CD4-positive, CD25-positive, alpha-beta regulatory T cell (primary cell): ENCODE measurements around the gene CSTB. TPM values are rescaled to one million over a fixed set of nuclear protein-coding genes. Genes with fewer than 3 reads are reported as not detected.

Source experiments
- ATAC-seq, 2 donors: fragments of 150-1000 bp; cut with Tn5 transposase; one replicate each; pipeline ENCODE4 v1.10.0; 2021; ENCODE audit warnings: low read depth in 2 of 2, moderate number of reproducible peaks in 2 of 2, moderate library complexity in 1 of 2
- DNase-seq, 3 donors: peaks; one replicate each; pipeline versions ENCODE4 v3.0.0 to v3.0.0-alpha.2; 2012 to 2022; ENCODE audit warnings: mixed read lengths in 1 of 3
- H3K27ac ChIP-seq: one replicate; pipeline ENCODE4 v1.7.0; 2013; ENCODE audit warnings: mild to moderate bottlenecking, low read length; ENCODE audit not compliant: insufficient read depth, poor library complexity, severe bottlenecking
- H3K27me3 ChIP-seq: one replicate; pipeline ENCODE4 v1.7.0; 2013; ENCODE audit warnings: low read length; ENCODE audit not compliant: control insufficient read depth, insufficient read depth
- H3K36me3 ChIP-seq: one replicate; pipeline ENCODE4 v1.7.0; 2013; ENCODE audit warnings: mild to moderate bottlenecking, low read length, moderate library complexity; ENCODE audit not compliant: control insufficient read depth, insufficient read depth
- H3K4me1 ChIP-seq: 2 replicates; pipeline ENCODE4 v1.7.0; 2013; ENCODE audit warnings: mild to moderate bottlenecking, low read length; ENCODE audit not compliant: insufficient read depth, control insufficient read depth, poor library complexity, severe bottlenecking
- H3K4me3 ChIP-seq: one replicate; pipeline ENCODE4 v1.7.0; 2013; ENCODE audit warnings: low read depth, mild to moderate bottlenecking, low read length, moderate library complexity
- H3K9me3 ChIP-seq, 2 experiments: 1 replicate in 1 of 2; 2 replicates in 1 of 2; pipeline ENCODE4 v1.7.0; 2013; ENCODE audit warnings: low read length in 2 of 2, mild to moderate bottlenecking in 1 of 2, moderate library complexity in 1 of 2; ENCODE audit not compliant: control insufficient read depth in 2 of 2
- H3K27ac Mint-ChIP-seq, 3 donors: one replicate each; pipeline ENCODE4 v1.8.0; 2020 to 2022; ENCODE audit warnings: mild to moderate bottlenecking in 3 of 3, mixed read lengths in 3 of 3, moderate library complexity in 2 of 3
- H3K27me3 Mint-ChIP-seq: one replicate; pipeline ENCODE4 v1.8.0; 2022; ENCODE audit warnings: mild to moderate bottlenecking, mixed read lengths
- H3K36me3 Mint-ChIP-seq: one replicate; pipeline ENCODE4 v1.8.0; 2020; ENCODE audit warnings: mixed read lengths
- H3K4me1 Mint-ChIP-seq, 4 donors: one replicate each; pipeline ENCODE4 v1.8.0; 2020 to 2022; ENCODE audit warnings: mixed read lengths in 4 of 4, mild to moderate bottlenecking in 1 of 4
- H3K4me3 Mint-ChIP-seq, 4 donors: one replicate each; pipeline ENCODE4 v1.8.0; 2020 to 2022; ENCODE audit warnings: mild to moderate bottlenecking in 4 of 4, mixed read lengths in 4 of 4, moderate library complexity in 3 of 4
- H3K9me3 Mint-ChIP-seq, 7 donors: one replicate each; pipeline ENCODE4 v1.8.0; 2020 to 2022; ENCODE audit warnings: mixed read lengths in 7 of 7, mild to moderate bottlenecking in 3 of 7, moderate library complexity in 2 of 7
- polyA plus RNA-seq, 4 donors: library from polyadenylated mRNA; unstranded; fragments of 300-500 nt; fragmentation: Illumina TruSeq; gene quantifications; one replicate each; pipeline ENCODE4 v1.2.3, GENCODE V29; 2021
- total RNA-seq: library from RNA; stranded (reverse); gene quantifications from one replicate; pipeline ENCODE4 v1.2.3, GENCODE V29; 2022

Gene CSTB
- total and polyA plus RNA-seq, 5 donors from 2014 or later = 24.5 to 138 (median 84.2) TPM

DNA sequence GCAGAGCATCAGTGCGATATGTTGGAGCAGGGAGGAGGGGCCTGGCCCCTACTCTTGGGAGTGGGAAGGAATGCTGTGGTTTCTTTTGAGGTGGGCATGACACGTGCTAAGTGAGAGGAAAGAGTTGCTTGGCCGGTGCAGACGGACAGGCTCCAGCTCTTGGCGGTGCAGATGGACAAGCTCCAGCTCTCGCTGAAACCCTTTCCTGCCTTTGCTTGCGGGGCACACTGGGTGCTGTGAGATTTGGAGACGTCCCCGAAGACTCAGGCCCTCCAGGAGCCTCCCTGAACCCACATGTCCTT is 41.2 kb downstream of the CSTB start:
- no peak overlapping the region for H3K4me3 ChIP-seq
- H3K9me3 ChIP-seq = no peaks in the 10 kb centered on the region
- no peak overlapping the region for H3K27ac ChIP-seq
- DNase-seq (no peak), ATAC-seq (no peak)
- no peaks in the 10 kb centered on the region for H3K36me3 ChIP-seq
- Mint-ChIP-seq H3K4me3 (peak overlapping the region in 1 of 4 donors; percentile 5), H3K27ac (no peak overlapping the region), H3K27me3 (no peaks in the 10 kb centered on the region), H3K36me3 (peaks cover 3% of the 10 kb centered on the region), H3K9me3 (no peaks in the 10 kb centered on the region), H3K4me1 (peaks cover 6 to 28% (median 18%) of the 10 kb centered on the region in 4 donors)
- H3K27me3 ChIP-seq = no peaks in the 10 kb centered on the region
- peaks cover 14% of the 10 kb centered on the region for H3K4me1 ChIP-seq

- H3K36me3 ChIP-seq = no peaks in the 10 kb centered on the region
- Mint-ChIP-seq H3K9me3 (no peaks in the 10 kb centered on the region), H3K27me3 (no peaks in the 10 kb centered on the region), H3K27ac (peak overlapping the region in 1 of 3 donors; percentile 29), H3K36me3 (peaks cover 3% of the 10 kb centered on the region), H3K4me3 (peak overlapping the region in 3 of 4 donors; percentile 24 to 91 (median 73)), H3K4me1 (peaks cover 8 to 33% (median 19%) of the 10 kb centered on the region in 4 donors)
- peak overlapping the region; percentile 32 for H3K4me3 ChIP-seq
- peak in 1 of 3 donors; percentile 83 for DNase-seq
- peaks cover 14% of the 10 kb centered on the region for H3K4me1 ChIP-seq
- H3K27me3 ChIP-seq = no peaks in the 10 kb centered on the region
- no peak overlapping the region for H3K27ac ChIP-seq
- peak in 1 of 2 donors; percentile 12 for ATAC-seq
- no peaks in the 10 kb centered on the region for H3K9me3 ChIP-seq
These were observed 41.8 kb downstream of the CSTB start for GRCh38 chr21:43734131-43734927.

DNA sequence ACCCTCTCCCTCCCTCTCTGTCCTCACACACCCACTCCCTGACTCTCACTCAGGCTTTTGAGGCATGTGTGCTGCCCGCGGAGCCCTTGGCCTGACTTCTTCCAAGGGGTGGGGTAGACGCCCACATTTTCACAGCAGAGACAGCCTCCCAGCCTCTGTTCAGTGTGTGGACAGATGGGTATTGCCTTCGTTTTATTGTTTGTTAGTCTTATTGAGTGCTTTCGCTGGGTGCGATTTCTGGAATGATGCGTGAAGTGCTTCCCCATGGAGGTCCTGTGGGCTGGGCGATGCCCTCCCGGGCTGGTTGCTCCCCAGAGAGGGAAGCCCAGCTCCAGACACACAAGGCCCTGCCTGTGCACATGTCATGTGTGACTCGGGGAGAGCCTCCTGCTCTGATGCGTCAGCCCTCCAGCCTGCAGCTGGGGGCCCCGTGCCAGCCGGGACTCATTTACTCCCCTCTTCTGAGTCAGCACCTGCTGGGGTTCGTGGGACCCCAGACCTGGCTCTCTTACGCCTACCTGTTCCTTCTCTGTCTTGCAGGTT is 42.5 kb downstream of the CSTB start:
- H3K27me3 Mint-ChIP-seq = no peaks in the 10 kb centered on the region
- H3K9me3 Mint-ChIP-seq = no peaks in the 10 kb centered on the region
- no peak overlapping the region for H3K27ac ChIP-seq
- H3K36me3 Mint-ChIP-seq = no peaks in the 10 kb centered on the region
- no peaks in the 10 kb centered on the region for H3K27me3 ChIP-seq
- DNase-seq = peak in 1 of 3 donors; percentile 55
- H3K9me3 ChIP-seq = no peaks in the 10 kb centered on the region
- peak overlapping the region in 2 of 4 donors; percentile 24 to 91 for H3K4me3 Mint-ChIP-seq
- peaks cover 10 to 35% (median 20%) of the 10 kb centered on the region in 4 donors for H3K4me1 Mint-ChIP-seq
- H3K36me3 ChIP-seq = no peaks in the 10 kb centered on the region
- ATAC-seq = no peak
- H3K27ac Mint-ChIP-seq = peak overlapping the region in 2 of 3 donors; percentile 29 to 71
- H3K4me1 ChIP-seq = peaks cover 20% of the 10 kb centered on the region
- H3K4me3 ChIP-seq = peak overlapping the region; percentile 32

- no peaks in the 10 kb centered on the region for H3K27me3 Mint-ChIP-seq
- H3K4me3 Mint-ChIP-seq = peak overlapping the region in 1 of 4 donors; percentile 91
- H3K36me3 ChIP-seq = no peaks in the 10 kb centered on the region
- no peaks in the 10 kb centered on the region for H3K27me3 ChIP-seq
- DNase-seq = peak in 1 of 3 donors; percentile 67
- H3K27ac ChIP-seq = no peak overlapping the region
- H3K27ac Mint-ChIP-seq = no peak overlapping the region
- no peak for ATAC-seq
- peaks cover 26% of the 10 kb centered on the region for H3K4me1 ChIP-seq
- H3K4me3 ChIP-seq = no peak overlapping the region
- H3K4me1 Mint-ChIP-seq = peaks cover 10 to 41% (median 22%) of the 10 kb centered on the region in 4 donors
- no peaks in the 10 kb centered on the region for H3K9me3 ChIP-seq
- no peaks in the 10 kb centered on the region for H3K36me3 Mint-ChIP-seq
- H3K9me3 Mint-ChIP-seq = no peaks in the 10 kb centered on the region
These were observed 43.0 kb downstream of the CSTB start for GRCh38 chr21:43733060-43733459.

DNA sequence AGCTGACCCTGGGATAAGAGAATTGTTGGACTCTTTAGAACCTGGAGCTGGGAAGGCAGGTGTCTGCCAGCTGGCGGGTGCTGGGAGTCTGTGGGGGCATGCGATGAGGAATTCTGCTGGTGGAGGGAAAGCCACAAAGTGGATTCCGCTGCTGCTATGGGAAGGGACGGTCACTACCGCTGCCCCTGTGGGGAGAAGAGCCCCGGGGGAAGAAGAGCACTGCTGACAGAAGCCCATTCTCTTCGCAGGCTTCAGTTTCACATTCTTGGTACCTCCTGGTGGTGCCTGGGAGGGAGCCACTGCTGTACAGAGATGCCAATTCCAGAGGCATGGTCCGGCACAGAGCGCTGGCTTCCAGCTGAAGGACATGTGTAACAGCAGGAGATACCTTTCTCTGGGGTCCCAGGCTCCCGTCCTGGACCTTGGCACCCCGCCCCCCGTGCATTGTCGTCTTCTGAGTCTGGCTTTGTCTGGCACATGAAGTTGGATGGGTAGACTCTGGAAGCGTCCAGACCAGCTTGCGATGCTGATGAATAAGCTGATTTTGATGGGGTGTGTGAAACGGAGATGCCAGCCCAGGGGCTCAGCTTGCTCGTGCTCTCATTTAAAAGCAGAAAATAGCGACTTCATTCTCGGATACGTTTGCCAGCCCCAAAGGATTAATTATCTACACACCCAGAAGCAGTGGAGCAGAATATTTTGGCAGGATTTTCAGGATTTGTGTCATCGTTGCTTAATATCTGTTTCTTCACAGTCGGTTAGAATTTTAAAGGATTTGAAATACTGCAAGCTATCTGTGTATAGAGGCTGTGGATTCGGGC is 44.0 kb downstream of the CSTB start:
- Histone ChIP-seq H3K9me3 (no peaks in the 10 kb centered on the region), H3K27me3 (no peaks in the 10 kb centered on the region), H3K27ac (no peak overlapping the region), H3K4me1 (peaks cover 35% of the 10 kb centered on the region), H3K36me3 (no peaks in the 10 kb centered on the region), H3K4me3 (no peak overlapping the region)
- Mint-ChIP-seq H3K4me3 (peak overlapping the region in 1 of 4 donors; percentile 61), H3K36me3 (no peaks in the 10 kb centered on the region), H3K27ac (peak overlapping the region in 1 of 3 donors; percentile 86), H3K9me3 (no peaks in the 10 kb centered on the region), H3K27me3 (no peaks in the 10 kb centered on the region), H3K4me1 (peaks cover 15 to 50% (median 25%) of the 10 kb centered on the region in 4 donors)
- DNase-seq = no peak
- ATAC-seq = no peak

- Mint-ChIP-seq H3K27ac (peak overlapping the region in 2 of 3 donors; percentile 15 to 86), H3K4me1 (peaks cover 17 to 56% (median 26%) of the 10 kb centered on the region in 4 donors), H3K27me3 (no peaks in the 10 kb centered on the region), H3K36me3 (peaks cover 3% of the 10 kb centered on the region), H3K9me3 (no peaks in the 10 kb centered on the region), H3K4me3 (peak overlapping the region in 1 of 4 donors; percentile 61)
- Histone ChIP-seq H3K4me3 (no peak overlapping the region), H3K27me3 (no peaks in the 10 kb centered on the region), H3K27ac (no peak overlapping the region), H3K4me1 (peaks cover 39% of the 10 kb centered on the region), H3K36me3 (no peaks in the 10 kb centered on the region), H3K9me3 (no peaks in the 10 kb centered on the region)
- DNase-seq (no peak), ATAC-seq (no peak)
These were observed 44.6 kb downstream of the CSTB start for GRCh38 chr21:43731476-43731875.

GRCh38 chr21:43728467-43729390 is 47.4 kb downstream of the CSTB start:
- Histone ChIP-seq H3K4me3 (peak overlapping the region; percentile 65), H3K27ac (peak overlapping the region; percentile 69), H3K4me1 (peaks cover 31% of the 10 kb centered on the region), H3K9me3 (no peaks in the 10 kb centered on the region), H3K36me3 (no peaks in the 10 kb centered on the region), H3K27me3 (no peaks in the 10 kb centered on the region)
- Mint-ChIP-seq H3K4me1 (peaks cover 17 to 54% (median 26%) of the 10 kb centered on the region in 4 donors), H3K27ac (peak overlapping the region; percentile 63 to 90 (median 88)), H3K9me3 (no peaks in the 10 kb centered on the region), H3K27me3 (no peaks in the 10 kb centered on the region), H3K36me3 (peaks cover 3% of the 10 kb centered on the region), H3K4me3 (peak overlapping the region; percentile 79 to 92 (median 88))
- peak; percentile 59 to 83 (median 76) for DNase-seq
- ATAC-seq = peak; percentile 79 to 83
